Neural progenitor cell (in vitro differentiated cells): ENCODE measurements around the gene NEK1. TPM values are rescaled to one million over a fixed set of nuclear protein-coding genes. Genes with fewer than 3 reads are reported as not detected.

Experiments used
- DNase-seq: peaks from one replicate; pipeline ENCODE4 v3.0.0-alpha.2; 2016; ENCODE audit warnings: low spot score
- H2AFZ ChIP-seq: fragments of 200-600 bp; sonication (generic); replicated peaks from 2 replicates; pipeline ENCODE4 v1.6.1; 2016; ENCODE audit warnings: antibody characterized with exemption
- H3F3A ChIP-seq: fragments of 200-600 bp; sonication (generic); 2 replicates; pipeline ENCODE4 v1.6.1; 2016; ENCODE audit warnings: antibody characterized with exemption, low read depth
- H3K27ac ChIP-seq: fragments of 200-600 bp; sonication (generic); 2 replicates; pipeline ENCODE4 v1.5.1; 2016; ENCODE audit warnings: mild to moderate bottlenecking
- H3K27me3 ChIP-seq: fragments of 200-600 bp; sonication (generic); 2 replicates; pipeline ENCODE4 v1.6.1; 2016; ENCODE audit warnings: mild to moderate bottlenecking, moderate library complexity
- H3K36me3 ChIP-seq: fragments of 200-600 bp; sonication (generic); 2 replicates; pipeline ENCODE4 v1.5.1; 2016
- H3K4me1 ChIP-seq: fragments of 200-600 bp; sonication (generic); 2 replicates; pipeline ENCODE4 v1.6.1; 2016; ENCODE audit warnings: mixed run types
- H3K4me2 ChIP-seq: fragments of 200-600 bp; sonication (generic); 2 replicates; pipeline ENCODE4 v1.6.1; 2016
- H3K4me3 ChIP-seq: fragments of 200-600 bp; sonication (generic); 2 replicates; pipeline ENCODE4 v1.5.1; 2016
- H3K79me2 ChIP-seq: fragments of 200-600 bp; sonication (generic); 2 replicates; pipeline ENCODE4 v1.6.1; 2016; ENCODE audit warnings: low read depth
- H3K9ac ChIP-seq: fragments of 200-600 bp; sonication (generic); 2 replicates; pipeline ENCODE4 v1.6.1; 2016
- H3K9me3 ChIP-seq: fragments of 200-600 bp; sonication (generic); 2 replicates; pipeline ENCODE4 v1.5.1; 2016; ENCODE audit warnings: low read depth
- H4K20me1 ChIP-seq: fragments of 200-600 bp; sonication (generic); 2 replicates; pipeline ENCODE4 v1.6.1; 2016; ENCODE audit warnings: low read depth
- H3K27ac Mint-ChIP-seq: 3 replicates; pipeline ENCODE4 v1.8.0; 2021; ENCODE audit warnings: mixed read lengths
- H3K27me3 Mint-ChIP-seq: 2 replicates; pipeline ENCODE4 v1.8.0; 2022; ENCODE audit warnings: low read depth, mild to moderate bottlenecking, inconsistent platforms, moderate library complexity, mixed read lengths; ENCODE audit not compliant: insufficient read depth
- H3K36me3 Mint-ChIP-seq: 3 replicates; pipeline ENCODE4 v1.8.0; 2021; ENCODE audit warnings: mixed read lengths
- H3K4me1 Mint-ChIP-seq: 3 replicates; pipeline ENCODE4 v1.8.0; 2021; ENCODE audit warnings: mixed read lengths
- H3K4me3 Mint-ChIP-seq: 3 replicates; pipeline ENCODE4 v1.8.0; 2021; ENCODE audit warnings: mild to moderate bottlenecking, moderate library complexity, mixed read lengths
- H3K9me3 Mint-ChIP-seq: 3 replicates; pipeline ENCODE4 v1.8.0; 2020; ENCODE audit warnings: mixed read lengths
- EZH2 ChIP-seq: fragments of 200-600 bp; sonication (generic); IDR thresholded peaks from 2 replicates; pipeline ENCODE4 v1.6.1; 2017; ENCODE audit warnings: antibody characterized with exemption, mild to moderate bottlenecking, moderate library complexity
- EZH2phosphoT487 ChIP-seq: fragments of 200-600 bp; sonication (generic); IDR thresholded peaks from 2 replicates; pipeline ENCODE4 v1.6.1; 2017; ENCODE audit warnings: antibody characterized with exemption
- total RNA-seq: library from RNA; depleted of rRNA; stranded (reverse); fragments of >200 nt; gene quantifications from 2 replicates; pipeline ENCODE4 v1.2.3, GENCODE V29; 2015; ENCODE audit warnings: low replicate concordance
- TF ChIP-seq, protein P1 (sequence below): fragments of 200-600 bp; sonication (generic); IDR thresholded peaks from 2 replicates; pipeline ENCODE4 v1.5.1; 2017; ENCODE audit warnings: antibody characterized with exemption, mild to moderate bottlenecking

The NEK1 gene
- total RNA-seq, 1 donor from 2014 or later, result 12.1 TPM

DNA sequence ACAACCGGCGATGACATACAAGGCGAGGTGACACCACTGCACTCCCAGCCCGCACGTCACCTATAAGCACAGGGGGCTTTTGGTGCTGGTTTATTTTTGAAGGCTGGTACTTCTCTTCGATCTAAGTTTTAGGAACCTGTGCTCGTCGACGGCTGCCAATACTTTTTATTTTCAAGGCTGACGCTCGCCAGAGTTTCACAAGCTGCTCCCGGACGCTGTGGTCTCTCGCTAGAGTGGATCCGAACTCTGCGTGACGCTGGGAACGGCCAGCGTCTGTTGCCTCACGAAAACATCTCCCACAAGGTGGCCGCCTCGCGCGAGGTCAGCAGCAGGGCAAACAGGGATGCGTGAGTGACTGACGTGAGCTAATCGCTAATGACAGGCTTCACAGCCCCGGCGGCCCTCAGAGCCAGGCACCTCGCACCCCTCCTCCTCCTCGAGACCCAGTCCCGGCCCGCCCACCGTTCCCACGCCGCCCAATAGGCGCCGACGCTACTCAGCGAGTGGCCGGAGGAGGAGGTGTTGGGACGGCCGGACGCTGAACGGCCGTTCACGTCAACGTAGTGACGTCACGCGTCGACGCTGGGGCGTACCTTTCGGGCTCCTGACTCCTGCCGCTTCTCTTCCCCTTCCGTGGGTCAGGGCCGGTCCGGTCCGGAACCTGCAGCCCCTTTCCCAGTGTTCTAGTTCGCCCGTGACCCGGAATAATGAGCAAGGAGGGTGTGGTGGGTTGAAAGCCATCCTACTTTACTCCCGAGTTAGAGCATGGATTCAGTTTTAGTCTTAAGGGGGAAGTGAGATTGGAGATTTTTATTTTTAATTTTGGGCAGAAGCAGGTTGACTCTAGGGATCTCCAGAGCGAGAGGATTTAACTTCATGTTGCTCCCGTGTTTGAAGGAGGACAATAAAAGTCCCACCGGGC, 7.8 kb upstream of the NEK1 start, which contains the start of gene CLCN3:
TSS of gene CLCN3 (plus strand) at position 621 of the 922 bp plus-strand sequence. CDS start 15,351 bp downstream, outside the sequence.
- peak; percentile 100 for DNase-seq
- H3K4me2 ChIP-seq, result peak within 1 kb of the TSS; percentile 99
- TF ChIP-seq EZH2phosphoT487, result no peak
- no peak for TF ChIP-seq EZH2
- TF ChIP-seq, protein P1, sequence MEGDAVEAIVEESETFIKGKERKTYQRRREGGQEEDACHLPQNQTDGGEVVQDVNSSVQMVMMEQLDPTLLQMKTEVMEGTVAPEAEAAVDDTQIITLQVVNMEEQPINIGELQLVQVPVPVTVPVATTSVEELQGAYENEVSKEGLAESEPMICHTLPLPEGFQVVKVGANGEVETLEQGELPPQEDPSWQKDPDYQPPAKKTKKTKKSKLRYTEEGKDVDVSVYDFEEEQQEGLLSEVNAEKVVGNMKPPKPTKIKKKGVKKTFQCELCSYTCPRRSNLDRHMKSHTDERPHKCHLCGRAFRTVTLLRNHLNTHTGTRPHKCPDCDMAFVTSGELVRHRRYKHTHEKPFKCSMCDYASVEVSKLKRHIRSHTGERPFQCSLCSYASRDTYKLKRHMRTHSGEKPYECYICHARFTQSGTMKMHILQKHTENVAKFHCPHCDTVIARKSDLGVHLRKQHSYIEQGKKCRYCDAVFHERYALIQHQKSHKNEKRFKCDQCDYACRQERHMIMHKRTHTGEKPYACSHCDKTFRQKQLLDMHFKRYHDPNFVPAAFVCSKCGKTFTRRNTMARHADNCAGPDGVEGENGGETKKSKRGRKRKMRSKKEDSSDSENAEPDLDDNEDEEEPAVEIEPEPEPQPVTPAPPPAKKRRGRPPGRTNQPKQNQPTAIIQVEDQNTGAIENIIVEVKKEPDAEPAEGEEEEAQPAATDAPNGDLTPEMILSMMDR, result no peak
- Mint-ChIP-seq H3K27me3 (no peaks in the 10 kb centered on the region), H3K4me1 (peaks cover 17% of the 10 kb centered on the region), H3K27ac (peak within 1 kb of the TSS; percentile 97), H3K36me3 (peaks cover 2% of the 10 kb centered on the region), H3K4me3 (peak within 1 kb of the TSS; percentile 93), H3K9me3 (no peaks in the 10 kb centered on the region)
- peak within 1 kb of the TSS; percentile 89 for H3K9ac ChIP-seq
- H3K27me3 ChIP-seq, result no peaks in the 10 kb centered on the region
- H3K4me3 ChIP-seq, result peak within 1 kb of the TSS; percentile 85
- no peaks in the 10 kb centered on the region for H3K9me3 ChIP-seq
- H3K4me1 ChIP-seq, result peaks cover 15% of the 10 kb centered on the region
- peaks cover 8% of the 10 kb centered on the region for H3F3A ChIP-seq
- H3K79me2 ChIP-seq, result peaks cover 48% of the 10 kb centered on the region
- H2AFZ ChIP-seq, result peak within 1 kb of the TSS; percentile 88
- peaks cover 3% of the 10 kb centered on the region for H4K20me1 ChIP-seq
- no peaks in the 10 kb centered on the region for H3K36me3 ChIP-seq
- peak within 1 kb of the TSS; percentile 87 for H3K27ac ChIP-seq

DNA sequence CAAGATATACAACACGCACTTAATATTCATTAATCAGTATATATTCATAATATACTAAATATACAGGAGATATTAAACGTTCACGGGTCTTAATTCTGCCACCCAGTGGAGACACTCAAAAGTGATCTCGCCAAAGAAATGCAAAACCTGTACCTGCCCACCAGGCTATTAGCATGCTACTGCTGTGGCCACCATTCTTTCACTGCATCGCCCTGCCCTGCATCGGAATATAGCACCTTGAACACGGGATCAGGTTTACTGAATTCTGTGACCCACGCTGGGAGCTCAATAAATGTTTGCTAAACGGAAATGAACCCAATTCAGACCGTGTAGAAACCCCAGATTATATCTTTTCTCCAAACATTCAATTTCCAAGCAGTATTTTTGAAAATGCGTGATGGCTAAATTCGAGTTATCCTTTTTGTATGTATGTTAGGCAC, 7.2 kb upstream of the NEK1 start:
- no peaks in the 10 kb centered on the region for H3K9me3 ChIP-seq
- no peaks in the 10 kb centered on the region for H4K20me1 ChIP-seq
- TF ChIP-seq, protein P1, result peak; percentile 52
- no peak for TF ChIP-seq EZH2phosphoT487
- Mint-ChIP-seq H3K36me3 (no peaks in the 10 kb centered on the region), H3K9me3 (no peaks in the 10 kb centered on the region), H3K27ac (no peak overlapping the region), H3K4me1 (peaks cover 17% of the 10 kb centered on the region), H3K27me3 (no peaks in the 10 kb centered on the region), H3K4me3 (peak overlapping the region; percentile 93)
- H3K27ac ChIP-seq, result no peak overlapping the region
- peaks cover 42% of the 10 kb centered on the region for H3K79me2 ChIP-seq
- peak overlapping the region; percentile 85 for H3K4me3 ChIP-seq
- peaks cover 8% of the 10 kb centered on the region for H3F3A ChIP-seq
- H3K4me1 ChIP-seq, result peaks cover 15% of the 10 kb centered on the region
- peak overlapping the region; percentile 99 for H3K4me2 ChIP-seq
- peak overlapping the region; percentile 88 for H2AFZ ChIP-seq
- no peaks in the 10 kb centered on the region for H3K27me3 ChIP-seq
- DNase-seq, result peak; percentile 44
- H3K9ac ChIP-seq, result no peak overlapping the region
- H3K36me3 ChIP-seq, result no peaks in the 10 kb centered on the region

DNA sequence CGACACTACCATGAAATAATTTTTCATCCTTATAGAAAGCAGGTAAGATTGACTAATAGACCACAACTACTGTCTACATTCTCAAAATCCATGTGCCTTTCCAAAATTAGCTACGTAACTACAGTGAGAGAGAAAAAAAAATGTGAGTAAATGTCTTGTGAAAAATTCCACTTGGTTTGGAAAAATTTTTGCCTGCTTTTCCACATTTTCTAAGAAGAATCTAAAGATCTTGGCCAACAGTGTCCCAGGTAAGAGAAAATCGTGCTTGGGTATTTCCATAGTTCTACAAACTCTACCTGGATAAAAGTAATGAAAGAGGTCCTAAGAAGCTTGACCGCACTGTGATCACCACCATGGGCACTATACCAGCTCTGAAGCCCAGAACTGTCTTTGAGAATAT, 6.6 kb upstream of the NEK1 start:
- no peak overlapping the region for H3K27ac ChIP-seq
- no peaks in the 10 kb centered on the region for H3K9me3 ChIP-seq
- H4K20me1 ChIP-seq, result no peaks in the 10 kb centered on the region
- H3K4me3 ChIP-seq, result peak overlapping the region; percentile 85
- no peaks in the 10 kb centered on the region for H3K36me3 ChIP-seq
- Mint-ChIP-seq H3K9me3 (no peaks in the 10 kb centered on the region), H3K4me3 (peak overlapping the region; percentile 93), H3K27ac (no peak overlapping the region), H3K36me3 (no peaks in the 10 kb centered on the region), H3K4me1 (peaks cover 17% of the 10 kb centered on the region), H3K27me3 (no peaks in the 10 kb centered on the region)
- peak overlapping the region; percentile 99 for H3K4me2 ChIP-seq
- H3K27me3 ChIP-seq, result no peaks in the 10 kb centered on the region
- H2AFZ ChIP-seq, result no peak overlapping the region
- peaks cover 8% of the 10 kb centered on the region for H3F3A ChIP-seq
- no peak overlapping the region for H3K9ac ChIP-seq
- peaks cover 15% of the 10 kb centered on the region for H3K4me1 ChIP-seq
- H3K79me2 ChIP-seq, result peaks cover 36% of the 10 kb centered on the region
- DNase-seq, result no peak
- TF ChIP-seq EZH2phosphoT487 (no peak), EZH2 (no peak)
- TF ChIP-seq, protein P1, result no peak
